CD4-positive, alpha-beta T cell (primary cell): Measurements from ENCODE around the gene GCKR. TPM values are rescaled to one million over a fixed set of nuclear protein-coding genes. Genes with fewer than 3 reads are reported as not detected.

Experiments used
- ATAC-seq: fragments of 200-7000 bp; cut with Tn5 transposase; one replicate; pipeline ENCODE4 v1.10.0; 2022; ENCODE audit warnings: mild to moderate bottlenecking; ENCODE audit not compliant: poor library complexity
- CTCF ChIA-PET: fragments of 350-600 bp; sonication (Branson Sonifier 250); formaldehyde crosslinking; loops from one replicate; lab custom pipeline; 2021; ENCODE audit warnings: antibody characterized with exemption, inconsistent platforms; lab: Charles Lee
- POLR2A ChIA-PET: fragments of 350-600 bp; sonication (Branson Sonifier 250); formaldehyde crosslinking; loops from one replicate; lab custom pipeline; 2021; ENCODE audit warnings: antibody characterized with exemption, inconsistent platforms; lab: Charles Lee
- DNase-seq, 14 experiments: peaks; one replicate each; pipeline ENCODE4 v3.0.0-alpha.2; 2013 to 2020; ENCODE audit warnings: mixed read lengths in 2 of 14
- H3K27ac ChIP-seq, 2 donors: one replicate each; pipeline versions ENCODE4 v1.5.1 to v1.7.0; 2013; ENCODE audit warnings: low read length in 2 of 2, low read depth in 1 of 2, mild to moderate bottlenecking in 1 of 2
- H3K27me3 ChIP-seq, 2 experiments: 1 replicate in 1 of 2; 2 replicates in 1 of 2; pipeline versions ENCODE4 v1.6.1 to v1.7.0; 2013; ENCODE audit warnings: low read length in 2 of 2, control low read depth in 1 of 2, mild to moderate bottlenecking in 1 of 2, moderate library complexity in 1 of 2; ENCODE audit not compliant: insufficient read depth in 2 of 2, control insufficient read depth in 1 of 2
- H3K36me3 ChIP-seq: one replicate; pipeline ENCODE4 v1.6.1; 2013; ENCODE audit warnings: low read length, control low read depth; ENCODE audit not compliant: insufficient read depth
- H3K4me1 ChIP-seq: one replicate; pipeline ENCODE4 v1.6.1; 2013; ENCODE audit warnings: low read length, control low read depth; ENCODE audit not compliant: insufficient read depth
- H3K4me3 ChIP-seq: one replicate; pipeline ENCODE4 v1.5.1; 2013; ENCODE audit warnings: mild to moderate bottlenecking, low read length, moderate library complexity
- H3K9me3 ChIP-seq, 2 experiments: 1 replicate in 1 of 2; 2 replicates in 1 of 2; pipeline versions ENCODE4 v1.6.1 to v1.7.0; 2013; ENCODE audit warnings: low read length in 2 of 2, mild to moderate bottlenecking in 2 of 2, control low read depth in 1 of 2, moderate library complexity in 1 of 2; ENCODE audit not compliant: control insufficient read depth in 1 of 2, insufficient read depth in 1 of 2
- H3K27ac Mint-ChIP-seq: one replicate; pipeline ENCODE4 v1.8.0; 2020; ENCODE audit warnings: mixed read lengths
- H3K27me3 Mint-ChIP-seq: one replicate; pipeline ENCODE4 v1.8.0; 2021; ENCODE audit warnings: mixed read lengths
- H3K36me3 Mint-ChIP-seq: one replicate; pipeline ENCODE4 v1.8.0; 2021; ENCODE audit warnings: low read depth, mixed read lengths
- H3K4me1 Mint-ChIP-seq: one replicate; pipeline ENCODE4 v1.8.0; 2021; ENCODE audit warnings: low read depth, mixed read lengths
- H3K4me3 Mint-ChIP-seq: one replicate; pipeline ENCODE4 v1.8.0; 2020; ENCODE audit warnings: mild to moderate bottlenecking, mixed read lengths
- H3K9me3 Mint-ChIP-seq: one replicate; pipeline ENCODE4 v1.8.0; 2020; ENCODE audit warnings: mixed read lengths
- CTCF ChIP-seq: fragments of 200-600 bp; IDR thresholded peaks from one replicate; pipeline ENCODE4 v1.8.0; 2022; ENCODE audit warnings: antibody characterized with exemption, mild to moderate bottlenecking
- intact Hi-C, 2 experiments: fragments of 100-400 bp; cut with DNase I in 1 of 2; cut with micrococcal nuclease in 1 of 2; formaldehyde crosslinking; loops; one replicate each; pipeline versions ENCODE4 v1.15.1 to v1.9.0; 2023 to 2025; cut with DNase I, micrococcal nuclease
- total RNA-seq, 174 experiments: library from RNA in 2 of 174; stranded (reverse) in 2 of 174; gene quantifications; one replicate each; pipeline ENCODE4 v1.2.3 and lab custom pipeline; 2021 to 2026

GCKR gene
- total RNA-seq, 2 experiments from 2014 or later, result not detected

- no peaks in the 10 kb centered on the region for H3K9me3 ChIP-seq
- H3K4me1 ChIP-seq, result no peaks in the 10 kb centered on the region
- intact Hi-C loops, result no loop called here
- Mint-ChIP-seq H3K27me3 (no peaks in the 10 kb centered on the region), H3K27ac (no peak overlapping the region), H3K9me3 (no peaks in the 10 kb centered on the region), H3K4me1 (no peaks in the 10 kb centered on the region), H3K4me3 (no peak overlapping the region), H3K36me3 (no peaks in the 10 kb centered on the region)
- TF ChIP-seq CTCF, result no peak
- POLR2A ChIA-PET, result no interaction called here
- DNase-seq (no peak), ATAC-seq (no peak)
- no peaks in the 10 kb centered on the region for H3K27me3 ChIP-seq
- H3K36me3 ChIP-seq, result no peaks in the 10 kb centered on the region
- CTCF ChIA-PET, result no interaction called here
- no peak overlapping the region for H3K4me3 ChIP-seq
- H3K27ac ChIP-seq, result no peak overlapping the region
Measured at GRCh38 chr2:27544143-27544821, 47.6 kb downstream of the GCKR start.

GRCh38 chr2:27545348-27546141 is 48.9 kb downstream of the GCKR start:
- intact Hi-C loops, result no loop called here
- no peak for ATAC-seq

GRCh38 chr2:27549303-27549702 is 52.7 kb downstream of the GCKR start:
- Histone ChIP-seq H3K4me3 (no peak overlapping the region), H3K27me3 (no peaks in the 10 kb centered on the region), H3K27ac (no peak overlapping the region), H3K36me3 (no peaks in the 10 kb centered on the region), H3K4me1 (no peaks in the 10 kb centered on the region), H3K9me3 (no peaks in the 10 kb centered on the region)
- DNase-seq, result no peak
- TF ChIP-seq CTCF, result no peak
- Mint-ChIP-seq H3K27me3 (peaks cover 13% of the 10 kb centered on the region), H3K4me1 (no peaks in the 10 kb centered on the region), H3K9me3 (no peaks in the 10 kb centered on the region), H3K27ac (no peak overlapping the region), H3K36me3 (no peaks in the 10 kb centered on the region), H3K4me3 (no peak overlapping the region)
- no peak for ATAC-seq
- POLR2A ChIA-PET, result no interaction called here
- CTCF ChIA-PET, result no interaction called here
- intact Hi-C loops, result no loop called here

More at GRCh38 chr2:27545348-27546141, 48.9 kb downstream of the GCKR start:
- Mint-ChIP-seq H3K4me3 (no peak overlapping the region), H3K4me1 (no peaks in the 10 kb centered on the region), H3K27ac (no peak overlapping the region), H3K9me3 (no peaks in the 10 kb centered on the region), H3K27me3 (no peaks in the 10 kb centered on the region), H3K36me3 (no peaks in the 10 kb centered on the region)
- no peaks in the 10 kb centered on the region for H3K36me3 ChIP-seq
- no peak overlapping the region for H3K4me3 ChIP-seq
- no peak for TF ChIP-seq CTCF
- ChIA-PET CTCF (no interaction called here), POLR2A (no interaction called here)
- H3K4me1 ChIP-seq, result no peaks in the 10 kb centered on the region
- DNase-seq, result no peak
- no peaks in the 10 kb centered on the region for H3K9me3 ChIP-seq
- H3K27me3 ChIP-seq, result no peaks in the 10 kb centered on the region
- no peak overlapping the region for H3K27ac ChIP-seq
